Measurements from ENCODE around the gene TNFSF10. TPM values are rescaled to one million over a fixed set of nuclear protein-coding genes. Genes with fewer than 3 reads are reported as not detected.

The TNFSF10 gene
- total RNA-seq, 1 donor, result 34.5 TPM

DNA sequence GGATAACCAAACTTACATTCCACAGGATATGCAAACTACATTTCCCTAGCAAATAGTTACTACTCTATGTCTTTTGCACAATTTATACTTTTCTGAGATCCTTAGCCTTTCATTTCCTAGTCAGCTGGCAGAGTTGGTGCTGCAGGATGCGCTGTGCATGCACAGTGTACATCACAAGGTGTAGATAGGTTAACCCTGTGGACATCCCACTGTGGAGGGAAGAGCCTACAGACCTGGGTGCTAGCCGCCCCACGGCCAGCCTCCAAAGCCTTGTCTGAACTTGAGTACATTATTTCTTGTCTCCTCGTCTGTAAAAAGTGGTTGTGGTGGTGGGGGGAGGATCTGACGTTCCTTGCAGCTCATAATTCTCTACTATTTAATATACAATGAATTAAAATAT, 3.5 kb downstream of the TNFSF10 start:
- no peak for DNase-seq (ENCODE audit: low read depth in 2 of 3, low spot score in 2 of 3)

DNA sequence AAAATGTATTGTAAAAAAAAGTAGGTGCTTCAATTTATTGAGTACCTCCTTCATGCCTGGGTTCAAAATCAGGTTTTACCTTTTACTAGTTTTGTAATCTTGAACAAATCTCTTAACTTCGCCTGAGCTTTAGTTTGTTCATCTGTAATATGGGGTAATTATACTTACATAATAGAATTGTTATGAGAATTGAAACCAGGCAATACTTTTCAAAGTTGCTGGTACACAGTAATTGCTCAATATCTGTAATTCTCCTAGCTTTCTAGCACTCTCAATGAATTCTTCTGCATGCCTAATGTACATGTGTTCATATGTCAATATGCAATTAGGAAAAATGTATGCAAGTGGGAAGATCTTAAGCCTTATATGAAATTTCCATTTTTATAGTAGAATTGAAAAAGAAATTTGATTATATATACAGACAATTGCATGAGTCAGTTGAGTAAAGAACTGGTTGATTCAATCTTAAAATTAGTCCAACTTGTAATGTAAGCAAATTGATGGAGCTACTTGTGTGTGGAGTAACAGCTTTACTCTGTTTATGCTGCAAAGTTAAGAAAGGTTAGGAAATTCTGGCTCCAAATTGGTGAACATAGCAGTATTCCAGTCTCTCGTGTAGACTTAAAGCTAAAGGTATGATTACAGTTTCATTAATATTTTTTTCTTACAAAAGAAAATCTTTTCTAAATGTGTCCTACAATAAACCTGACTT, 4.1 kb downstream of the TNFSF10 start:
- DNase-seq (ENCODE audit: low read depth in 2 of 3, low spot score in 2 of 3), result no peak

DNA sequence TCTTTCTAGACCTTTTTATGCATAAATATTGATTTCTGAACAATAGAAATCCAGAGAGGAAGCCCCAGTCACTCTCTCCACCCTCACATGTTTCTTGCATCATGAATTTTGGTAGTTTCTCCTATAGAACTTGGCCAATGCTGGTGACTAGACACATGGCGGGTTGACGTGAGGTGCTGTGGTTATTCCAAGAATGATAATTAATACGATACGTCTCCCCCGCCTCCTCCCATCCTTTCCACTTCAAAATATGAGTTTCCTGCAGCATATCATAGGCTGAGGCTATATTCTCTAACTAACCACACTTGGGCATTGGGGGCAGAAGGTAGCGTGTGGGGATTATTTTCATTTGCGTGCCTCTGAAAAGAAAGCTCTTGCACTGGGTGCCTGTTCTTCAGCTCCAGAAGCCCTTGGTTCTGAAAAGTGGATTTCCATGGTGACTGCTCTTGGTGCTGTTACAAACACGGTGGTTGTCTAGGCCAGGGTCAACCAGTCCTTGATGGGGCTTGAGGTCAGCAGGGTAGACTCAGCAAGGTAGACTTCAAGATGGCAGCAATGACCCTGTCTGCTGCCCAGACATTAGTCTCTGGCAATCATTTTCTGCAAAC, 5.3 kb downstream of the TNFSF10 start:
- no peak for DNase-seq (ENCODE audit: low read depth in 2 of 3, low spot score in 2 of 3)

DNA sequence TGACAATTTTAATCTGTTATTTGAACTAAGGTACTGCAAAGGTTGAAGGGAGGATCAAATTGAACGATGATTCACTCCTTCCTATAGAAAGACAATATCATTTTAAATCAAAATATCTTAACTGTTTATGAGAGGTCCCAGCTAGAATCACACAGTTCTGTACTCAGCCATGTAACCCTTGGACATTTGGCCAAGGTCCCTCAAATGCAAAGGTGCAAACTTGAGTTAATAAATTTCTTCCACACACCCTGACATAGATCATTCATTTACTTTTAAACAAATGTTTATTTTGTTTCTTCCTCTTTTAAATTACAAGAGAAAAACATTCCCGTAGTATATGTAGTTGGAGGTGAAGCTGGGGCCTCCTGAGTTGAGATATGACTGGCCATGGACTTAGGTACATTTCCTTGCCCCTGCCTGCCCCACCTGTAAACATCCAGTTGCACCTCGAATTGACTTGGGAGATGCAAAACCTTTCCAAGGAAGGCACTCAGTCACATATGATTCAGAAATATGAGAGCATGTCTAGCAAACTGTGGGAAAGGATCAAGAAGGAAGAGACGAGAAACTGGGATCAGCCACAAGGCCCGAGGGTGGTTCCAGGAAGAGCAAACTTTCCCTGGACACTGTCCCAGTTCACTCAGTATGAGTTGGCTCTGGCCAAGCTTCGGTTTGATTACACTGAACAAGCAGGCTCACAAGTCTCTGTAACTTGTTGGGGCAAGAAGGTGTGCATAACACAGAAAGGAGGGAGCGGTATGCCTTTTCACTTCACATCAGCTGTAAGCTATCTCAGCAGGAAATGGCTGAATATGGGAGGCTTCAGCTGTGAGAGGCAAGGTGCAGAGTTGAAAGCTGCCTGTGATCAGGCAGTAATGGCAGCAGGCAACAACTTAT, 6.7 kb downstream of the TNFSF10 start:
- DNase-seq (ENCODE audit: low read depth in 2 of 3, low spot score in 2 of 3), result no peak

DNA sequence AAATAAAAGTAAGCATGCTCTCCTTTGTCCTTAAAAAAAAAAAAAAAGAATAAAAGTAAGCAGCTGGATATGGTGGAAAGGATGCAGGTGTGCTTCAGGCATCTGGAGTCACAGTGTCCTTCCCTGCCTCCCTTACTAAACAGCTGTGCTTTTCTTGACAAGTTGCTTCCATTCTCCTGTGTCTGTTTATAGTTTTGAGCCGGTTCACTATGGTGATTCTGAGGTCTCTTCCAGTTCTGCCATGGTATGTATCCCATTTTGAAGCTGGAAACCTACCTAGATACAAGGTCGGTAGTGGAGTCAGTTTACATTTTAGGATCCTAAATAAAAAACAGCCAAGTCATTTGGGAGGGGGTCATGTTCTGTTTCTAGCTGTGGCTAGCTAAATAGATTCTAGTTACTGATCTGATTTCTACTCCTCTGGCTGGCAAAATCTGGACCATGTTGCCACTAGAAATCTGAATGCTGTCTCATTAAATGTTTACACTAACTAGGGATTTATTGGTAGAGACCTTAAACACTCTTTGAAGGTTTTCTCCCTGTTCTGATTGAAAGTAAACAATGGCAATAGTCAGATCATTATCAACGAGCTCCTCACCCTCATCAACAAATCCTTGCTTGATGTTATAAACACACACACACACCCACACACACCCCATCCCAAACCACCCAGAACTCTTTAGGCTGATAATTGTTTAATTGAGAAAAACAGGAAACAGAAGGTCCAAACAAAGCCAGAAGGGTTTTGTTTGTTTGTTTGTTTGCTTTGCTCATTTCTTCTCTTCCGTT, 7.9 kb downstream of the TNFSF10 start:
- DNase-seq (ENCODE audit: low read depth in 2 of 3, low spot score in 2 of 3), result no peak

DNA sequence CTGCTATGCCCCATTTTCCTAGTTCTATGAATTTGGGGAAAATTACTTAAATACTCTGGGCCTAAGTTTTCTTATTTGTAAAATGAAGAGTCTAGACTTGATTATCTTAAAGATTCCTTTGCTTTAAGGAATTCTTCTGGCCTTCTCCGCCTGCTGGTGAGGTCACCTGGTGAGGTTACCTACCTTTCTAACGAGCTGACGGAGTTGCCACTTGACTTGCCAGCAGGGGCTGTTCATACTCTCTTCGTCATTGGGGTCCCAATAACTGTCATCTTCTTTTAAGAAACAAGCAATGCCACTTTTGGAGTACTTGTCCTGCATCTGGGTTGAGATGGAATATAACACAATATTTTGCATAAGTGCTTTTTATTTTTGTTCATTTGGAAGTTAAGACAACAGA, 8.6 kb downstream of the TNFSF10 start:
- DNase-seq (ENCODE audit: low read depth in 2 of 3, low spot score in 2 of 3), result no peak

DNA sequence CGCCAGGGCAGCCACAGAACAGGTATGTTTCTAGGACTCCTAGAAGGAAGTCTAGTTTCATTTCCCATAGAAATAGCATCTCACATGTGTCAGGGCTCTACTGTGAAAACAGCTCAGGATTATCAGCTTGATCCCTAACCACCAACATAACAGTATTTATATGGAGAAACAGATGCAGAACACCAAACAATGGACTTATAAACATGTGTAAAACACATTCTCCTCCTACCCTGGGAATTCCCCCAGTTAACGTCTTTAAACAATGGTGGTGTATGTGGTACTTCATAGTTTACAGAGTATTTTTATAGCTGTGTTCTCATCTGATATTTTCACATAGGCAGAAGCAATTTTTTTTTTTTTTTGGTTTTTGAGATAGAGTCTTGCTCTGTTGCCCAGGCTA, 9.7 kb downstream of the TNFSF10 start:
- DNase-seq (ENCODE audit: low read depth in 2 of 3, low spot score in 2 of 3), result peak in 1 of 3 donors; percentile 22

DNA sequence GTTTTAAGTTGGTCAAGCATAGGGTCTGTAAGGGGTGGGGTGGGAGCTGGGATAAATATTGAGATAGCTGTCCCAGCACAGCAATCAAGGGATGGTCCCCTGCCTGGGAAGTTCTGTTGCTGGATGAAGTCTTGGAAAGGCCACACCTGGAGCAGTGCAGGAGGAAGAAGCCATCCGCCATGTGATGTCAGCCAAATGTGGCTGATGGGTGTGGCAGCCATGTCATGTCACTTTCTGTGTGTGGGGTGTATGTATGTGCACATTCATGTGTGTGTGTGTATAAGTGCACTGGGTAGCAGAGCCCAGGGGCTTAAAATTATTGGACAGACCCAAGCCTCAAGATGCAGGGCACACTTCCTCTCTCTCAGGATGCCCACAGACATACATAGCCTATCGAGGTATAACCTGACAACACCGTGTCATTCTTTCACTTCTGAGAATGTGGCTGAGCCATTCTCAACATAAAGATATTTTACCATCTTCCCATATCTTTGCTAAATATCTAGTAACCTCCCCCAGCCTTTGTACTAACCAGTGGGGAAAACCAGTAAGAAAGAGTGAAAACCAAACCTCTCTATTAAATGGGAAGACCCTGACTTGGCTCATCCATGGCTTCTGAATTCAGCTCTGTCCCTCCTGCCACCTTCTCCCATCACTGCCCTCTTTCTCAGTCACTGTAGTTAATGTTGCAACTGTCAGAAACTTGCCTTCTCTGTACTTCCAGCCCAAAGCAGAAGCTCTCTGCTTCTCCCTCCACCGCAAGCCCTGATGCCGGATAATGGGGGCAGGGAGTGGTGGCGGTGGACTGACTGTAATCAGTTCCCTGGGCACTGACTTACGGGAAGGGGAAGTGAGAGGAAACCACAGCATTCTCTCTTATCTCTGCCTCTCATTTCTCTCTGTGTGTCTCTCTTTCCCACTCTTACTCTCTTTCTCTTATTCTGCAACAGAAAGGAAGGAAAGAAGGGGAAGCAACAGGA, 11.2 kb downstream of the TNFSF10 start:
- peak in 2 of 3 donors; percentile 81 to 90 for DNase-seq (ENCODE audit: low read depth in 2 of 3, low spot score in 2 of 3)

DNA sequence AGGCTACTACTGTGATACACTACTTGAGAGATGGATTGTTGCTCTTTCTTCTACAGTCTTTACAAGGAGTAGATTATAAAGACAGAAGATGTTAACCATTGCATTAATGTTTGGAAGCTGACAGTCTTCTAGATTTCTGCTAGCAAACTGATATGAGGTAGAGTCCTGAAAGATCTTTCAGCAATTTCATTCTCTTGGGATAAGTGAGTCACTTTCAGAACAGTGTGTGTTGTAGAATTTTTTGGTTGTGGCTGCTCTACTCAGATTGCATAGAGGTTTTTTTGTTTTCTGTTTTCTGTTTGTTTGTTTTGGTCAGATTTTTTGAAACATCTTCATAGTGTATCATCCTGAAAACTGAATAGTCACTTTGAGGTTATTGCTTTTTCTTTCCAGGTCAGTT, 17.1 kb downstream of the TNFSF10 start:
- DNase-seq (ENCODE audit: low read depth in 2 of 3, low spot score in 2 of 3), result no peak

DNA sequence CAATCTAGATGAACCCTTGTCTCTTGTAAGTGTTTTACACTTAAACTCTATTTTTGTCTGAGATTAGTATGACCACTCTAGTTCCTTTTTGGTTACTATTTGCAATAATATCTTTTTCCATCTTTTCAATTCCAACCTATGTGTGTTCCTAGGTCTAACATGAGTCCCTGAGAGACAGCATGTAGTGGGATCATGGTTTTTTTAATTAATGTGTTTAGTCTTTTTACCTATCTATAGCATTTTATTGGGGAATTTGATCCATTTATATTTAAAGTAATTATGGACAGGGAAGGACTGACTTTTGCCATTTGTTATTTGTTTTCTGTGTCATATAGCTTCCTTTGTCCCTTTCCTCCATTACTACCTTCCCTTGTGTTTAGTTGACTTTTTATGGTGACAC, 21.7 kb downstream of the TNFSF10 start:
- DNase-seq (ENCODE audit: low read depth in 2 of 3, low spot score in 2 of 3), result no peak

DNA sequence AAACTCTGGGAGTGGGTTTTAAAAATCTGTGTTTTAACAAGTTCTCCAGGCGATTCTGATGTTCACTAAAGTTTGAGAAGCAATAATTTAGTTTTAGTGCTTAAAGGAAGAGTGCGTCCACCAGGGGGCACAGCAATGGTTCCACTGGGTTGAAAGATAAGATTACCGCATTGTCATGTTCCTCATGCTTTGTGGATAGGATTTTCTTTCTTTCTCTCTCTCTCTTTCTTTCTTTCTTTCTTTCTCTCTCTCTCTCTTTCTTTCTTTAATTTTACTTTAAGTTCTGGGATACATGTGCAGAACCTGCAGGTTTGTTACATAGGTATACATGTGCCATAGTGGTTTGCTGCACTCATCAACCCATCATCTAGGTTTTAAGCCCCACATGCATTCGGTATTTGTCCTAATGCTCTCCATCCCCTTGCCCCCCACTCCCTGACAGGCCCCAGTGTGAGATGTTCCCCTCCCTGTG, 33.0 kb downstream of the TNFSF10 start:
- peak; percentile 54 to 87 (median 77) for DNase-seq (ENCODE audit: low read depth in 2 of 3, low spot score in 2 of 3)

DNA sequence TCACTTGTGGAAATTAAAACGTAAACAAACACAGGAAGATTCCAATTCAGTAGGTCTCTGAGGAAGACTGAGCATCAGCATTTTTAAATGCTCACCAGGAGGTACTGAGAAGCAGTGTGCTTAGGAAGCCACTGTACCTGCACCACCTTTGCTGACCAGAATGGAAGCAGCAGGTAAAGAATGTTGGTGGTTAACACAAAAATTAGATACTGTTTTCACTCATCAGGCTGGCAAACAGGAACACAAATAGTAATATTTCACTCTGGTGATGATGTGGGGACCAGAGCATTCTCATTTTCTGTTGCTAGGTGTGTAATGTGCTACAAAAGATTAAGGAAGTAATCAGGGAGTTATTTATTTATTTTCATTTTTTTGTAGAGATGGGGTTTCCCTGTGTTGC, 45.1 kb downstream of the TNFSF10 start:
- DNase-seq (ENCODE audit: low read depth in 2 of 3, low spot score in 2 of 3), result no peak

DNA sequence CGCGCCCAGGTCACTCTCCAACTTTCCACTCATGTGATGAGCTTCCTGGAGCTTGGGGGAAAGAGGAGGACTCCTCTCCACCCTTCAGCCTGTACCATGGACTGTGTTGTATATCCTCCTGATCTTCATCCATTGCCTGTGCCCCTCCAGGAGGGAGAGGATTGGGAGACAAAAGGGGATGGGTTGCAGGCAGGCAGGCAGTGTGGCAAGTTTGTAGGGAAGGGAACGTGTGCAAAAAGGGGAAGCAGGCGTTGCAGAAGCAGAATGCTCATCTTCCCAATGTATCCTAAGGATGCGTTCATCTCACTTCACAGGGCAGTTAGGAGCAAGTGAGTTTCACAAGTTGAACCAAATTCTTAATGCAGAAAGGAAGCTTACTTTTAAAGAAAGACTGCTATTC, 46.9 kb downstream of the TNFSF10 start:
- no peak for DNase-seq (ENCODE audit: low read depth in 2 of 3, low spot score in 2 of 3)

DNA sequence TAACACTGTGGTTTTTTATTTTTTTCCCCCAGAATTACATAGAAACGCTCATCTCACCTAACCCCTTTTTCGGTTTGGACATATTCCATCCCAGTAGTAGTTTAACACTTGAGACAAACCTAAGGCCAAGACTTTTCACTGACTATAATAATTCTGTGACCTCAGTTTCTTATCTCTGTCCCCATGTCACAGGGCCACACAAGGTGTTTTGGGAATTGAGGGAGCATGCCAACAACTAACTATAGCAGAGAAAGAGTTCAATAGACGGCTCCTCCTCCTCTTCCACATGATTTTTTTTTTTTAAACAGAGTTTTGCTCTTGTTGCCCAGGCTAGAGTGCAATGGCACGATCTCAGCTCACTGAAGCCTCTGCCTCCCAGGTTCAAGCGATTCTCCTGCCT, 47.5 kb downstream of the TNFSF10 start:
- no peak for DNase-seq (ENCODE audit: low read depth in 2 of 3, low spot score in 2 of 3)

DNA sequence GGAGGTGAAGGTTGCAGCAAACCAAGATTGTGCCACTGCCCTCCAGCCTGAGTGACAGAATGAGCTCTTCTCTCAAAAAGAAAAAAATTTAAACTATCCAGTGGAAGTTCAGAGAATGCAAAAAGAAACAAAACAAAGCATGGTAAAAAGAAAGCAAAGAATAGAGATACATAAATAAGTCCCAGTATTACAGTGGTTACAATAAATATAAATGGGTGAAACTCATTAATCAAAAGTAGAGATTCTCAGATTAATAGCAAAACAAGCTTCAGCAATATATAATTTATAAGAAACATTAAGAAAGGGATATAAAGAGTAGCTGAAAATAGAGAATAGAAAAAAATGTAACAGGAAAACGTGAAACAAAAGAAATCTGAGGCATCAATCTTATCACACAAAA, 51.3 kb downstream of the TNFSF10 start:
- no peak for DNase-seq (ENCODE audit: low read depth in 2 of 3, low spot score in 2 of 3)

DNA sequence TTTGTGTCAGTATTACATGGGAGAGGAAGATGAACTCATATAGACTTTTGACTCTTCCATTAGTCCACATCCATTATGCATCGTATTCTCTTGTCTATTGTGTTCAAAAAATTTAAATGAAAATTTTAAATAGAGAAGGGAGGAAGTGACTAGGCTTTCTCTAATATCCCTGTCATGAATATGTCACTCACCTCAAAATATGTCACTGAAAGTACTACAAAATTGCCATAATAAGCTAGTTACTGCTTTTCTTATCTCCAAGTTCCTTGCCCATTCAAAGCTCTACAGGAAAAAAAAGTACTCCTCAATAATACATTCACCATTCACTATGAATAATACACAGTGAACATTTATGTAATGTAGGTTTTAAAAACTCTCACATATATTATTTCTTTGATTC, 52.6 kb downstream of the TNFSF10 start:
- no peak for DNase-seq (ENCODE audit: low read depth in 2 of 3, low spot score in 2 of 3)

DNA sequence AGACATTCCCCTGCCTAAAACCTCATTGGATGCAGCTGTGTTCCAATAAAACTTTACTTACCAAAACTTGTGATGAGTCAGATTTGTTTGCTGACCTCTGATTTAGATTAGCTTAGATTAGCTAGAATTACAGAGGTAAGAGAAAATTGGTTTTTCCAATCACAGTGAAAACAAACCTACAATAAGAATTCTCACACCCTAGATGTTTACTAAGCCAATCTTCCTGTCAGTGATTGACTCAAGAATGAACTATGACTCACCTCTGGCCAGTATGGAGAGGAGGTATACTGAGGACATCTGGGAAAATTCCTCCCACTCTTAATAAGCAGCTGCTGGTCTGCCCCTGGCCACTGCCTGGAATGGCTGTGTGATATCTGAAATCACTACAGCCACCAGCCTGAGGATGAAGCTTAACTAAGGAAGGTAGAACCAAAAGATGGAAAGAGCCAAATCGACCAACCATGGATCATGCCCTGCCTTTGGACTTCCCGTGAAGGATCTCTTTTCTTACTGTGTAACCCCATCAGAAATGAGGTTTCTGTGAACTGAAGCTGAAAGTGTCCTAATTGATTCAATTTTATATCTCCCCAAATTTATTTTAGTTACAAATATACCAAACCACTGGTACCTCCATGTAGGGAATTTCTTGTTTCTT, 55.9 kb downstream of the TNFSF10 start:
- no peak for DNase-seq (ENCODE audit: low read depth in 2 of 3, low spot score in 2 of 3)

DNA sequence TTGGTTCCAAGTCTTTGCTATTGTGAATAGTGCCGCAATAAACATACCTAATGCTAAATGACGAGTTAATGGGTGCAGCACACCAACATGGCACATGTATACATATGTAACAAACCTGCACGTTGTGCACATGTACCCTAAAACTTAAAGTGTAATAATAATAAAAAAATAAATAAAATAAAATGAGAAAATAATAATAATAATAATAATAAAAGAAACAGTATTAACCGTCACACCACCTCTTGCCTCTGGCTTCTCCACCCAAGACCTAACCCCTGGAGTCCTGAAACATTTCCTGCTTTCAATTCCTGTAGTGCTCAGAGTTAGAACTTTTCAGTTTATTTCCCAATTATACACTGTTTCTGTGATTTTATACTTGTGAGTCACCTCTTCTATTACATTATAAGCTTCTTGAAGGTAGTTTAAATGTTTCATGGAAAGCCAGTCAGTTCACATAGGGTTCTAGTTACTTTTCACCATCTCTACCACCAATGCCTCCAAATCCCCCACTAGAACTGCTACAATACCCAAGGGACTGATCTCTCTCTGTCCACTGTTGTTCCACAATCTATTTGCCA, 56.6 kb downstream of the TNFSF10 start:
- no peak for DNase-seq (ENCODE audit: low read depth in 2 of 3, low spot score in 2 of 3)

DNA sequence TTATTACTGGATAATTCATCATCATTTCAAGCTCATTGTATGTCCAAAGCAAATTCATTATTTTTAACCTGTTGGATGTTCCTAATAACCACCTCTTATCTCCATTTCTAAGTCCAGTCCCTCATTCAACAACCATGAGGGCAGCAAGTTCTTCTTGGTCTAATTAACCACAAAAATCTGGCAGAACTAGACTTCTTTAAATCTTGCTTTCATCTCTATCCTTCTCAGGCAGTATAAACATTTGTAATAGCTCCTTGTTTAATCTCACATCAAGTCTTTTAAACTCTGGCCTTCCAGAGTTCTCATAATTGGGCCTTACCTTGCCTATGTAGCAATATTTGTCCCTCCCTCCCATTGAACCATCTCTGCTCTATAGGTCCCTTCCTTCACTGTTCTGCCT, 57.9 kb downstream of the TNFSF10 start:
- no peak for DNase-seq (ENCODE audit: low read depth in 2 of 3, low spot score in 2 of 3)
